ACC112 (cell line): ENCODE measurements around the gene ADGRE2.
"Not testable (repeated sequence)": the region's sequence is repeated elsewhere in the genome, so short reads cannot be mapped to it uniquely, and the experiment has no call there.

Source experiments
- H2AFZ ChIP-seq: fragments of 200-600 bp; sonication (generic); one replicate; pipeline ENCODE4 v1.6.0; 2017; ENCODE audit warnings: antibody characterized with exemption, low read length; ENCODE audit not compliant: unreplicated experiment
- H3K27ac ChIP-seq: fragments of 200-600 bp; sonication (generic); 2 replicates; pipeline ENCODE4 v1.5.1; 2014; ENCODE audit warnings: low read depth, mild to moderate bottlenecking, antibody characterized with exemption, low read length, moderate library complexity
- H3K27me3 ChIP-seq: fragments of 200-600 bp; sonication (generic); 2 replicates; pipeline ENCODE4 v1.6.1; 2014; ENCODE audit warnings: mild to moderate bottlenecking, antibody characterized with exemption, low read length, moderate library complexity, mixed read lengths; ENCODE audit not compliant: insufficient read depth
- H3K36me3 ChIP-seq: fragments of 200-600 bp; sonication (generic); 2 replicates; pipeline ENCODE4 v1.6.1; 2016; ENCODE audit warnings: mild to moderate bottlenecking, antibody characterized with exemption, low read length, moderate library complexity, mixed read lengths; ENCODE audit not compliant: insufficient read depth
- H3K4me1 ChIP-seq: fragments of 200-600 bp; sonication (generic); one replicate; pipeline ENCODE4 v1.6.1; 2016; ENCODE audit warnings: low read length, mixed read lengths; ENCODE audit not compliant: insufficient read depth, unreplicated experiment, control insufficient read depth
- H3K4me3 ChIP-seq: fragments of 200-600 bp; sonication (generic); 2 replicates; pipeline ENCODE4 v1.5.1; 2014; ENCODE audit warnings: mild to moderate bottlenecking, low read depth, low read length
- H3K79me2 ChIP-seq: fragments of 200-600 bp; sonication (generic); one replicate; pipeline ENCODE4 v1.6.0; 2016; ENCODE audit warnings: low read length; ENCODE audit not compliant: control insufficient read depth, unreplicated experiment, insufficient read depth

ADGRE2 gene

GRCh38 chr19:14795078-14795721 is 16.8 kb upstream of the ADGRE2 start:
- H3K27ac ChIP-seq: no peak overlapping the region
- H2AFZ ChIP-seq: no peak overlapping the region
- no peak overlapping the region for H3K4me3 ChIP-seq
- no peaks in the 10 kb centered on the region for H3K4me1 ChIP-seq
- no peaks in the 10 kb centered on the region for H3K36me3 ChIP-seq
- H3K27me3 ChIP-seq: peaks cover 25% of the 10 kb centered on the region
- no peaks in the 10 kb centered on the region for H3K79me2 ChIP-seq

DNA sequence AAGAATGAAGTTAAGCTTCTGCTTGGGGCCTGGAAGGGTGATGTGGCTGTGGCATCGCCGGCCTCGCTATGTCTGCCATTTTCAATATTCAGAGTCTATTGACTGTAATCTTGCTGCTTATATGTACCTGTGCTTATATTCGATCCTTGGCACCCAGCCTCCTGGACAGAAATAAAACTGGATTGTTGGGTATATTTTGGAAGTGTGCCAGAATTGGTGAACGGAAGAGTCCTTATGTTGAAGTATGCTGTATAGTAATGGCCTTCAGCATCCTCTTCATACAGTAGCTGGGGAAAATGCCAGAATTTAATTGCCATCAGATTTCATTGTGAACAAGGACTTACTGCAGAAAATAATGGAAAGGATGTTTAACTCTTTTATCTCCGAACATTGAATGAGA is 13.9 kb upstream of the ADGRE2 start:
- not testable (repeated sequence) for H3K4me3 ChIP-seq, H2AFZ ChIP-seq, H3K4me1 ChIP-seq, H3K79me2 ChIP-seq, H3K27me3 ChIP-seq, H3K36me3 ChIP-seq, H3K27ac ChIP-seq

GRCh38 chr19:14786421-14786851 is 8.1 kb upstream of the ADGRE2 start:
- Histone ChIP-seq H3K4me1 (peaks cover 7% of the 10 kb centered on the region), H3K36me3 (no peaks in the 10 kb centered on the region), H2AFZ (peak overlapping the region; percentile 45), H3K4me3 (peak overlapping the region; percentile 47), H3K27me3 (peaks cover 3% of the 10 kb centered on the region; the same call in 1 of the 2 replicates), H3K79me2 (no peaks in the 10 kb centered on the region), H3K27ac (no peak overlapping the region)

DNA sequence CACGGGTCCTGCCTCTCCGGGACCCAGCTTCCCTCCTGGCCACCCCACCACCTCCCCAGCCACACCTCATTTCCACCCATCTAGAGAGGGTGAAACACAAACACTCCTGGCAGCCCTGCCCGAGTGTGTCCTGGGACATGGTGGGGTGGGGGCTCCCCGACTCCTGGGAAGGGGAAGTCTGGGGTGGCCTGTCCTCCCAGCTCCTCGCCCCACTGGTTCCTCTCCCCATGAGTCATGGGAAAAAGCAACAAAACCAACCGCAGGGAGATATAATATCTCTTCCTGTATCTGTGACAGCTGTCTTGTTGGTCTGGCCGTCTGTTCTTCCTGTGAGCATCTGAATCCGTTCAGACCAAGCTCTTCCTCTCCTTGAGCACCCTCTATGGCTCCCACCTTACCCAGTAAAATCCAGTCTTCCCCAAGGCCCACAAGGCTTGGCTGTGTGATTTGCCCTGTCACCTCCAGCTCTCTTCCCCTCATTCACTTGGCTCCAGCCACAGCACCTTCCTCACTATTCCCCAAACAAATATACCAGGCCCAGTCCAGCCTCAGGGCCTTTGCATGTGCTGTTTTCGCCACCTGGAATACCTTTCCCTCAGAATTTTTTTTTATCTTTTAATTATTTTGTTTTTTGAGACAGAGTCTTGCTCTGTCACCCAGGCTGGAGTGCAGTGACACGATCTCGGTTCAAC is 6.9 kb upstream of the ADGRE2 start:
- not testable (repeated sequence) for H3K79me2 ChIP-seq, H3K27me3 ChIP-seq, H3K4me3 ChIP-seq, H3K36me3 ChIP-seq, H2AFZ ChIP-seq, H3K4me1 ChIP-seq
- peak overlapping the region; percentile 76 for H3K27ac ChIP-seq

DNA sequence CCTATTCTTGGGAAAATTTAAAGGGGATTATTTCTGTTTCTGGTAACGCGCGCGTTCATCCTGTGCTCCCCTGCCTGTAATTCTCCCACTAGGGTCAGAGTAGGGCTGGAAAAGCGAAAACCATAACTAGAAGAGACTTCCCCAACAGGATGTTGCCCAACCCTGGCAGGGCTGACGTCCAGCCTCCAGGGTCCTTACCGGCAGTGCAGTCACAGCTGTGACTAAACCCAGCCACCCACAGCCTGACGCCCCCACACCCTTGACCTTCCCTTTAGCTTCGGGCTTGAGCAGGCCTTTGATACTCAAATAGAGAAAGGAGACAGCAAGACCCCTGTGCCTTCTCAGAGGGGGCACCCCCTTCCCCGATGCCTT is 6.4 kb upstream of the ADGRE2 start:
- H3K27ac ChIP-seq: peak overlapping the region; percentile 76
- H3K4me3 ChIP-seq, H3K79me2 ChIP-seq, H3K27me3 ChIP-seq, H2AFZ ChIP-seq, H3K4me1 ChIP-seq, H3K36me3 ChIP-seq: not testable (repeated sequence)

GRCh38 chr19:14783410-14783998 is 5.1 kb upstream of the ADGRE2 start:
- not testable (repeated sequence) for H3K27ac ChIP-seq, H2AFZ ChIP-seq, H3K4me3 ChIP-seq, H3K79me2 ChIP-seq, H3K4me1 ChIP-seq, H3K27me3 ChIP-seq, H3K36me3 ChIP-seq

- no peak overlapping the region for H3K4me3 ChIP-seq
- no peaks in the 10 kb centered on the region for H3K79me2 ChIP-seq
- H2AFZ ChIP-seq: no peak overlapping the region
- H3K36me3 ChIP-seq: no peaks in the 10 kb centered on the region
- H3K27me3 ChIP-seq: no peaks in the 10 kb centered on the region
- peaks cover 7% of the 10 kb centered on the region for H3K4me1 ChIP-seq
- no peak overlapping the region for H3K27ac ChIP-seq
These were observed 4.5 kb upstream of the ADGRE2 start for GRCh38 chr19:14782626-14783409.

- not testable (repeated sequence) for H3K79me2 ChIP-seq, H3K4me1 ChIP-seq, H2AFZ ChIP-seq, H3K27ac ChIP-seq, H3K4me3 ChIP-seq, H3K36me3 ChIP-seq, H3K27me3 ChIP-seq
These were observed 3.6 kb upstream of the ADGRE2 start for GRCh38 chr19:14781713-14782536.

GRCh38 chr19:14780622-14781225 is 2.4 kb upstream of the ADGRE2 start:
- not testable (repeated sequence) for H3K4me3 ChIP-seq, H3K4me1 ChIP-seq, H3K79me2 ChIP-seq, H3K36me3 ChIP-seq, H2AFZ ChIP-seq, H3K27ac ChIP-seq, H3K27me3 ChIP-seq

GRCh38 chr19:14779151-14779550 is 791 bp upstream of the ADGRE2 start:
- H2AFZ ChIP-seq: no peak overlapping the region
- H3K4me1 ChIP-seq: no peaks in the 10 kb centered on the region
- H3K27ac ChIP-seq: no peak overlapping the region
- no peaks in the 10 kb centered on the region for H3K36me3 ChIP-seq
- H3K4me3 ChIP-seq: no peak overlapping the region
- no peaks in the 10 kb centered on the region for H3K79me2 ChIP-seq
- H3K27me3 ChIP-seq: no peaks in the 10 kb centered on the region
